ENCODE measurements around the gene SF3B2. TPM values are rescaled to one million over a fixed set of nuclear protein-coding genes. Genes with fewer than 3 reads are reported as not detected.
A peak's percentile ranks its signal among the peaks of the same experiment; 100 is the strongest.

SF3B2 gene
- total RNA-seq, 1 experiment from 2014 or later = 358 TPM

- ChIA-PET CTCF (interaction anchor here (0.6 to 0.7 kb wide), 3 partner anchors 8 to 154 kb away, joined by 3 read pairs; no protein-coding TSS in a partner anchor), POLR2A (ENCODE audit: low non-redundant PET) (no interaction called here)
- H3K9me3 ChIP-seq (ENCODE audit: low read depth, low read length, poor library complexity, severe bottlenecking) = peaks cover 3% of the 10 kb centered on the region
- intact Hi-C loops (cut with micrococcal nuclease; ENCODE audit: unreplicated experiment) = loop anchor here (2.0 kb wide), 1 partner anchor 67 kb away; no protein-coding TSS in a partner anchor
- no peaks in the 10 kb centered on the region for H3K27me3 ChIP-seq (replicated peaks; ENCODE audit: insufficient read depth, low read depth, low read length, poor library complexity)
- no peak for TF ChIP-seq EZH2 (IDR thresholded peaks at IDR 0.05; ENCODE audit: borderline replicate concordance, low read depth, low read length, poor library complexity, severe bottlenecking)
- TF ChIP-seq, protein P1, sequence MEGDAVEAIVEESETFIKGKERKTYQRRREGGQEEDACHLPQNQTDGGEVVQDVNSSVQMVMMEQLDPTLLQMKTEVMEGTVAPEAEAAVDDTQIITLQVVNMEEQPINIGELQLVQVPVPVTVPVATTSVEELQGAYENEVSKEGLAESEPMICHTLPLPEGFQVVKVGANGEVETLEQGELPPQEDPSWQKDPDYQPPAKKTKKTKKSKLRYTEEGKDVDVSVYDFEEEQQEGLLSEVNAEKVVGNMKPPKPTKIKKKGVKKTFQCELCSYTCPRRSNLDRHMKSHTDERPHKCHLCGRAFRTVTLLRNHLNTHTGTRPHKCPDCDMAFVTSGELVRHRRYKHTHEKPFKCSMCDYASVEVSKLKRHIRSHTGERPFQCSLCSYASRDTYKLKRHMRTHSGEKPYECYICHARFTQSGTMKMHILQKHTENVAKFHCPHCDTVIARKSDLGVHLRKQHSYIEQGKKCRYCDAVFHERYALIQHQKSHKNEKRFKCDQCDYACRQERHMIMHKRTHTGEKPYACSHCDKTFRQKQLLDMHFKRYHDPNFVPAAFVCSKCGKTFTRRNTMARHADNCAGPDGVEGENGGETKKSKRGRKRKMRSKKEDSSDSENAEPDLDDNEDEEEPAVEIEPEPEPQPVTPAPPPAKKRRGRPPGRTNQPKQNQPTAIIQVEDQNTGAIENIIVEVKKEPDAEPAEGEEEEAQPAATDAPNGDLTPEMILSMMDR (conservative IDR thresholded peaks at IDR 0.05; ENCODE audit: low read depth, low read length) = no peak
- peaks cover 66% of the 10 kb centered on the region for H3K36me3 ChIP-seq (ENCODE audit: insufficient read depth, low read length, poor library complexity, severe bottlenecking)
- H3K27ac ChIP-seq (ENCODE audit: low read depth, low read length, poor library complexity, severe bottlenecking) = no peak overlapping the region
- DNase-seq (ENCODE audit: low spot score) = no peak
- H3K4me3 ChIP-seq (ENCODE audit: low read depth, low read length, poor library complexity, severe bottlenecking) = no peak overlapping the region
- no TSS peak for BruUV-seq (replicated peaks)
- H3K4me1 ChIP-seq (ENCODE audit: insufficient read depth, low read length, poor library complexity, severe bottlenecking) = peaks cover 29% of the 10 kb centered on the region
Observed at GRCh38 chr11:66067640-66068039, 15.5 kb downstream of the SF3B2 start.

- H3K36me3 ChIP-seq (ENCODE audit: insufficient read depth, low read length, poor library complexity, severe bottlenecking) = peaks cover 59% of the 10 kb centered on the region
Observed at GRCh38 chr11:66068154-66068821, 16.1 kb downstream of the SF3B2 start.

DNA sequence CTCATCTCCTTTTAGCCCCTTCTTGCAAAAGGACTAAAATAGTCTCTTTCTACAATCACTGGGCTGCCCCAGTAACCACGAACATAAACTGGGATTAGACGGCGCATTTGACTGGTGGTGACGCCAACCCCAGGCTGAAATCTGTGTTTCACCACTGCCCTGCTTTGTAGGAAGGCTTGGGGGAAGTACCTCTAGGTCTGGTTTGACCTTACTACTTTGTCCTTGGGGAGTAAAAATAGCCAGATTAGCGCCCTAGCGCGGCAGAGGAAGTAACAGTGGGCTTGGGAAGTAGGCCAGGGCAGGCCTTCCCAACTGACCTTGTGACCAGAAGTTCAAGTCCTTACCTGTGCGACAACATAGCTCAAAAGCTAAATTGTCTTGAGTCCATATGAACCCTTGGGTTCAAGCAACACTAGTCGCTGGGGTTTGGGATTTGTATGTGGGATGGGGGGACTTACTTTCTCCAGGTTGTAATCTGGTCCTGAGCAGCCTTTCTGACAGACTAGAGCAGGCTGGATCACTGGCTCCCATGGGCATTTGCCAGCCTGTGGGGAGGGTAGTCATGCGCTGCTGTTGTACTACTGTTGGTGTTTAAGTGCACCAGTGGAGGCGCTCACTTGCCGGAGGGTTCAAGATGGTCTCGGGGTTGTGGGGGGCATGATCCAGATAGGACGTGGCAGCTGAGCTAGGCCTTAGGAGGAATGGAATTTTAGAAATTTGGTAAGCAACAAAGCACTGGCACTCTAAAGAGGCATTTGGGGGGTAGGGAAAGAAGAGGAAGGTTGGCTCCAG lies 17.0 kb downstream of the SF3B2 start:
- H3K9me3 ChIP-seq (ENCODE audit: low read depth, low read length, poor library complexity, severe bottlenecking) = peaks cover 3% of the 10 kb centered on the region
- ChIA-PET CTCF (interaction anchor here (0.6 to 1.0 kb wide), 2 partner anchors 17 to 47 kb away, joined by 3 read pairs; partner anchors contain the start of gene SF3B2), POLR2A (ENCODE audit: low non-redundant PET) (no interaction called here)
- peak; percentile 79 for DNase-seq (ENCODE audit: low spot score)
- H3K36me3 ChIP-seq (ENCODE audit: insufficient read depth, low read length, poor library complexity, severe bottlenecking) = peaks cover 51% of the 10 kb centered on the region
- intact Hi-C loops (cut with micrococcal nuclease; ENCODE audit: unreplicated experiment) = loop anchor here (2.0 kb wide), 1 partner anchor 66 kb away; no protein-coding TSS in a partner anchor
- TF ChIP-seq, protein P1 (conservative IDR thresholded peaks at IDR 0.05; ENCODE audit: low read depth, low read length) = peak; percentile 37; the same call in 1 of the 2 replicates
- TF ChIP-seq EZH2 (IDR thresholded peaks at IDR 0.05; ENCODE audit: borderline replicate concordance, low read depth, low read length, poor library complexity, severe bottlenecking) = no peak
- BruUV-seq (replicated peaks) = TSS peak; percentile 19
- H3K4me1 ChIP-seq (ENCODE audit: insufficient read depth, low read length, poor library complexity, severe bottlenecking) = peaks cover 34% of the 10 kb centered on the region
- H3K27ac ChIP-seq (ENCODE audit: low read depth, low read length, poor library complexity, severe bottlenecking) = peak overlapping the region; percentile 87
- peak overlapping the region; percentile 84 for H3K4me3 ChIP-seq (ENCODE audit: low read depth, low read length, poor library complexity, severe bottlenecking)
- no peaks in the 10 kb centered on the region for H3K27me3 ChIP-seq (replicated peaks; ENCODE audit: insufficient read depth, low read depth, low read length, poor library complexity)

More at GRCh38 chr11:66068154-66068821, 16.1 kb downstream of the SF3B2 start:
- H3K27ac ChIP-seq (ENCODE audit: low read depth, low read length, poor library complexity, severe bottlenecking) = peak overlapping the region; percentile 87
- H3K27me3 ChIP-seq (replicated peaks; ENCODE audit: insufficient read depth, low read depth, low read length, poor library complexity) = no peaks in the 10 kb centered on the region
- CTCF ChIA-PET = interaction anchor here (0.6 to 0.7 kb wide), 3 partner anchors 12 to 154 kb away, joined by 3 read pairs; no protein-coding TSS in a partner anchor
- TSS peak; percentile 47 for BruUV-seq (replicated peaks)
- POLR2A ChIA-PET (ENCODE audit: low non-redundant PET) = no interaction called here
- TF ChIP-seq EZH2 (IDR thresholded peaks at IDR 0.05; ENCODE audit: borderline replicate concordance, low read depth, low read length, poor library complexity, severe bottlenecking) = no peak
- TF ChIP-seq, protein P1 (conservative IDR thresholded peaks at IDR 0.05; ENCODE audit: low read depth, low read length) = peak; percentile 99
- H3K9me3 ChIP-seq (ENCODE audit: low read depth, low read length, poor library complexity, severe bottlenecking) = peaks cover 3% of the 10 kb centered on the region
- no peak overlapping the region for H3K4me3 ChIP-seq (ENCODE audit: low read depth, low read length, poor library complexity, severe bottlenecking)
- intact Hi-C loops (cut with micrococcal nuclease; ENCODE audit: unreplicated experiment) = loop anchor here (2.0 kb wide), 1 partner anchor 67 kb away; no protein-coding TSS in a partner anchor
- DNase-seq (ENCODE audit: low spot score) = peak; percentile 94
- peaks cover 34% of the 10 kb centered on the region for H3K4me1 ChIP-seq (ENCODE audit: insufficient read depth, low read length, poor library complexity, severe bottlenecking)
